ENCODE data around the gene PDZD8.

GRCh38 chr10:117364110-117364960, 10.9 kb downstream of the PDZD8 start:
- TF ChIP-seq POLR2A (IDR thresholded peaks at IDR 0.05; ENCODE audit: extremely low read depth, insufficient read length) (no peak), CTCF (IDR thresholded peaks at IDR 0.05; ENCODE audit: low read depth, low read length) (no peak), MAX (IDR thresholded peaks at IDR 0.05; ENCODE audit: low read depth, low read length) (no peak), MYC (IDR thresholded peaks at IDR 0.05; ENCODE audit: low read depth, low read length) (no peak)
